ENCODE measurements around the gene CAV1.

DNA sequence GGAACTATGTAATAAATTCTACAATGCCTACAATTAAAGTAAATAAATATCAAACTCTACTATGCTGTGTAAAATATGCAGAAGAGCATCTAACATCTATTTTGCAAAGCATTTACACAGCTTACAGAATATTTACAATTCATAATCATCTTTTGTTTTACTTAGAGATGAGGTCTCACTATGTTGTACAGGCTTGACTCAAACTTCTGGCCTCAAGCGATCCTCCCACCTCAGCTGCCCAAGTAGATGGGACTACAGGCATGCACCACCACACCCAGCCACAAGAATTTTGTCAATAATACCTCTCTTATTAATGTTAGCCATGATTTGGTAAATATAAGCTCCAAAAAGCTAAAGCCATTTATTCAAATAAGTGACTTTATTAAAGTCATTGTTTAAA lies 47.2 kb upstream of the CAV1 start:
- TF ChIP-seq, protein P1, sequence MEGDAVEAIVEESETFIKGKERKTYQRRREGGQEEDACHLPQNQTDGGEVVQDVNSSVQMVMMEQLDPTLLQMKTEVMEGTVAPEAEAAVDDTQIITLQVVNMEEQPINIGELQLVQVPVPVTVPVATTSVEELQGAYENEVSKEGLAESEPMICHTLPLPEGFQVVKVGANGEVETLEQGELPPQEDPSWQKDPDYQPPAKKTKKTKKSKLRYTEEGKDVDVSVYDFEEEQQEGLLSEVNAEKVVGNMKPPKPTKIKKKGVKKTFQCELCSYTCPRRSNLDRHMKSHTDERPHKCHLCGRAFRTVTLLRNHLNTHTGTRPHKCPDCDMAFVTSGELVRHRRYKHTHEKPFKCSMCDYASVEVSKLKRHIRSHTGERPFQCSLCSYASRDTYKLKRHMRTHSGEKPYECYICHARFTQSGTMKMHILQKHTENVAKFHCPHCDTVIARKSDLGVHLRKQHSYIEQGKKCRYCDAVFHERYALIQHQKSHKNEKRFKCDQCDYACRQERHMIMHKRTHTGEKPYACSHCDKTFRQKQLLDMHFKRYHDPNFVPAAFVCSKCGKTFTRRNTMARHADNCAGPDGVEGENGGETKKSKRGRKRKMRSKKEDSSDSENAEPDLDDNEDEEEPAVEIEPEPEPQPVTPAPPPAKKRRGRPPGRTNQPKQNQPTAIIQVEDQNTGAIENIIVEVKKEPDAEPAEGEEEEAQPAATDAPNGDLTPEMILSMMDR (IDR thresholded peaks at IDR 0.05), result no peak
- TF ChIP-seq POLR2A (IDR thresholded peaks at IDR 0.05), result no peak
